ENCODE measurements around the gene PSD.

PSD gene

DNA sequence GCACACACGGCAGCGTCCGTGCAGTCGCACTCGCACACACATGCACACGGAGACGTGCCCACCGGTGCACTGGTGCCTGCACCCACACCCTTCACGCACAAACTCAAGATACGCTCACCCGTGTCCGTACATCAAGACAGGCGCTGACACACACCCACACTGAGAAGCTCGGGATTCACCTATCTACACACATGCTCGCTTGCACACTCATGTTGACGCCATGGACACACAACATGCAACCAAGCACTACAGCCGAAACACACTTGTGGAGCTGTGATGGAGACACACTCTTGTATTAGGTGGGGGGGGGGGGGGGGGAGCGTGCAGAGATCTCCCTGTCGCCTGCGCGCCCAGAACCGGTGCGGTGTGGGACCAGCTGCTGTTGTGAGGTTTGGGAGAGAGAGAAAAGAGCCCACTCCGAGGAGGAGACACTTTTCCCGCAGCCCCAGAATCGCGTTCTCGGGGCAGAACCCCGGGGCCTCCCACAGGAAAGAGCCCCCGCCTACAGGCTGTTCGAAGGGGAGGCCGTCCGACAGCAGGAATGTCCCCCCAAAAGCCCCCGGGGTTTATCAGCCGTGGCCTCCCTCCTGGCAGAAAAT is 23.7 kb downstream of the PSD start:
- Histone ChIP-seq H3K4me1 (ENCODE audit: control insufficient read depth in 5 of 5, insufficient read depth in 5 of 5, low read length in 5 of 5) (peaks cover 3 to 45% (median 38%) of the 10 kb centered on the region in 5 donors), H3K36me3 (ENCODE audit: control insufficient read depth in 5 of 5, insufficient read depth in 5 of 5, low read length in 5 of 5) (peaks cover 0 to 22% (median 18%) of the 10 kb centered on the region in 5 donors), H3K4me3 (ENCODE audit: low read depth in 1 of 5, low read length in 5 of 5) (peak overlapping the region; percentile 77 to 99 (median 95)), H3K27ac (ENCODE audit: low read depth, low read length) (peak overlapping the region; percentile 96), H3K27me3 (ENCODE audit: control insufficient read depth in 5 of 5, insufficient read depth in 4 of 5, low read length in 5 of 5) (no peaks in the 10 kb centered on the region), H3K9ac (ENCODE audit: low read length in 5 of 5) (peak overlapping the region; percentile 30 to 99 (median 90)), H3K9me3 (ENCODE audit: control insufficient read depth in 5 of 5, low read length in 5 of 5) (no peaks in the 10 kb centered on the region)

DNA sequence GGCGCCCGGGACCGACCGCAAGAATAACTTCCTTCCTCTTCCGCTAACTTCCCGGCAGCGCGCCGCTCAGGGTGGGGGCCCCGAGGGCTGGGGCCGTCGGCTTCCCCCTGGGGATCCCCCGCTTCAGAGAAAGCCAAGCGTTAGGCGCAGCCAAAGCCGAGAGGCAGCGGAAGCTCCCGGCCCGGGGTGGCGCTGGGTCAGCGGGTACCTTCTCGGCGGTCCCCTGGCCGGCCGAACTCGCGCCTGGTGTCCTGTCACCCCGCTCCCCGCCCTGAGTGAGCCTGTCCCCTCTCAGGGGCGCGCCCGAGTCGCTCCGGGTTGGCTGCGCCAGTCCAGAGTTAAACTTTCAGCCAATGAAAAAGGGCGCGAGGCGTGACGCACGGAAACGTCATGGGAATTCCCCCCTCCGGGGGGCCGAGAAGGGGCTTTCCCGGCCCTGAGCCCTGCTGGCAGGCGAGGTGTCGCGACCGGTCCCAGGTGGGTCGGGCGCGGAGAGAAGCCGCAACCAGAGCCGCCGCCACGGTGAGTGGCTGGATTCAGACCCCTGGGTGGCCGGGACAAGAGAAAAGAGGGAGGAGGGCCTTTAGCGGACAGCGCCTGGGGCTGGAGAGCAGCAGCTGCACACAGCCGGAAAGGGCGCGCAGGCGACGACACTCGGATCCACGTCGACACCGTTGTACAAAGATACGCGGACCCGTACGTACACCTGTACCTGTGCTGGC is 24.3 kb downstream of the PSD start:
- peaks cover 0 to 20% (median 18%) of the 10 kb centered on the region in 5 donors for H3K36me3 ChIP-seq (ENCODE audit: control insufficient read depth in 5 of 5, insufficient read depth in 5 of 5, low read length in 5 of 5)
- H3K4me1 ChIP-seq (ENCODE audit: control insufficient read depth in 5 of 5, insufficient read depth in 5 of 5, low read length in 5 of 5) = peaks cover 1 to 39% (median 32%) of the 10 kb centered on the region in 5 donors
- H3K27ac ChIP-seq (ENCODE audit: low read depth, low read length) = peak overlapping the region; percentile 96
- H3K27me3 ChIP-seq (ENCODE audit: control insufficient read depth in 5 of 5, insufficient read depth in 4 of 5, low read length in 5 of 5) = no peaks in the 10 kb centered on the region
- H3K9me3 ChIP-seq (ENCODE audit: control insufficient read depth in 5 of 5, low read length in 5 of 5) = no peaks in the 10 kb centered on the region
- peak overlapping the region; percentile 77 to 99 (median 95) for H3K4me3 ChIP-seq (ENCODE audit: low read depth in 1 of 5, low read length in 5 of 5)
- H3K9ac ChIP-seq (ENCODE audit: low read length in 5 of 5) = peak overlapping the region; percentile 56 to 99 (median 90)

DNA sequence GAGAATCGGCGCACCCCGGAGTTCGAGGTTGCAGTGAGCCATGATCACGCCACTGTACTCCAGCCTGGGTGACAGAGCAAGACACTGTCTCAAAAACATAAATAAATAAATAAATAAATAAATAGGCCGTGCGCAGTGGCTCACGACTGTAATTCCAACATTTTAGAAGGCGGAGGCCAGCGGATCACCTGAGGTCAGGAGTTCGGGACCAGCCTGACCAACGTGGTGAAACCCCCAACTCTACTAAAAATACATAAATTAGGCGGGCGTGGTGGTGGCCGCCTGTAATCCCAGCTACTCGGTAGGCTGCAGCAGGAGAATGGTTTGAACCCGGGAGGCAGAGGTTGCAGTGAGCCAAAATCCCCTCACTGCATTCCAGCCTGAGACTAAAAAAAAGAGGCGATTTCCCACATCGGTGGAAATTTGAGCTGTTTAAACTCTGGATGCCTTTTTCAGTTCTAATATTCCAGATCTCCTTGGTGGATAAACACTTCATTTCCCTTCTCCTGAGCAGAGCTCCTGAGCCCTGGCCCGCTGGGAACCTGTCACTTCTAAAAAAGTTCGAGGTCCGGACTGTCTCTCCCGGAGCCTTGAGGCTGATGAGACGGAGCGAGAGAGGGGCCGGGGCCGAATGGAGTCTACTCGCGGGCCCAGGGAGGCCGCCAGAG is 25.0 kb downstream of the PSD start:
- Histone ChIP-seq H3K36me3 (ENCODE audit: control insufficient read depth in 5 of 5, insufficient read depth in 5 of 5, low read length in 5 of 5) (peaks cover 0 to 19% (median 18%) of the 10 kb centered on the region in 5 donors), H3K9ac (ENCODE audit: low read length in 5 of 5) (peak overlapping the region; percentile 48 to 99 (median 90)), H3K27me3 (ENCODE audit: control insufficient read depth in 5 of 5, insufficient read depth in 4 of 5, low read length in 5 of 5) (no peaks in the 10 kb centered on the region), H3K4me1 (ENCODE audit: control insufficient read depth in 5 of 5, insufficient read depth in 5 of 5, low read length in 5 of 5) (peaks cover 0 to 32% (median 28%) of the 10 kb centered on the region in 5 donors), H3K4me3 (ENCODE audit: low read depth in 1 of 5, low read length in 5 of 5) (peak overlapping the region; percentile 64 to 99 (median 72)), H3K9me3 (ENCODE audit: control insufficient read depth in 5 of 5, low read length in 5 of 5) (no peaks in the 10 kb centered on the region), H3K27ac (ENCODE audit: low read depth, low read length) (peak overlapping the region; percentile 96)

DNA sequence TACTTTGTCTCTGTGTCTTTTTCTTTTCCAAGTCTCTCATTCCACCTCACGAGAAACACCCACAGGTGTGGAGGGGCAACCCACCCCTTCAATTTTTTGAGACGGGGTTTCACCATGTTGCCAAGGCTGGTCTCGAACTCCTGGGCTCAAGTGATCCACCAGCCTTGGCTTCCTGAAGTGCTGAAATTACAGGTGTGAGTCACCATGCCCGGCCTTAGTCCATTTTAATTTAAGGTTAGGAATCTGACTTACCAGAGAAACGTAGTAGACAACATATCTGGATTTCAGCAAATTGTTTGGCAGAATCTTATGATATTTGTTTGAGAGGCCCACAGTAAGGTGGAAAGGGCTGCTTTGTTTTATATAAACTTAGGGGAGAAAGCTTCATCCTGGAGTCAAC is 26.3 kb downstream of the PSD start:
- Histone ChIP-seq H3K9me3 (ENCODE audit: control insufficient read depth in 5 of 5, low read length in 5 of 5) (no peaks in the 10 kb centered on the region), H3K4me1 (ENCODE audit: control insufficient read depth in 5 of 5, insufficient read depth in 5 of 5, low read length in 5 of 5) (peaks cover 0 to 29% (median 25%) of the 10 kb centered on the region in 5 donors), H3K27me3 (ENCODE audit: control insufficient read depth in 5 of 5, insufficient read depth in 4 of 5, low read length in 5 of 5) (no peaks in the 10 kb centered on the region), H3K4me3 (ENCODE audit: low read depth in 1 of 5, low read length in 5 of 5) (no peak overlapping the region), H3K9ac (ENCODE audit: low read length in 5 of 5) (no peak overlapping the region), H3K27ac (ENCODE audit: low read depth, low read length) (no peak overlapping the region), H3K36me3 (ENCODE audit: control insufficient read depth in 5 of 5, insufficient read depth in 5 of 5, low read length in 5 of 5) (peaks cover 0 to 6% (median 6%) of the 10 kb centered on the region in 5 donors)

DNA sequence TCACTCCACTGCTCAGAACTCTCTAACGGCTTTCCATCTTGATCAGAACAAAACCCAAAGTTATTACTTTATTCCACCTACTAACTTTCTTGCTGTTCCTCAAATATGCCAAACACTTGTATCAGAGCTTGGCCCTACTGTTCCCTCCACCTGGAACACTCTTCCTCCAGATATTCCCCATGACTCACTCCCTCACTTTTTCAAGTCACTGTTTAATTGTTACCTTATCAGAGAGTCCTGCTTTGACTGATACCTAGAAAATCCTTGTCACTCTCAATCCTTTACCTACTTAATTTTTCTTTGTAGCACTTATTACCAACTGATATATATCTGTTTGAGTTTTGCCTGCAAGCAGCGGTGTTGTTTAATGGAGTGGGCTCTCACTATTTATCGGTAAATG is 28.7 kb downstream of the PSD start:
- Histone ChIP-seq H3K9me3 (ENCODE audit: control insufficient read depth in 5 of 5, low read length in 5 of 5) (no peaks in the 10 kb centered on the region), H3K4me1 (ENCODE audit: control insufficient read depth in 5 of 5, insufficient read depth in 5 of 5, low read length in 5 of 5) (peaks cover 5 to 24% (median 21%) of the 10 kb centered on the region in 5 donors), H3K27me3 (ENCODE audit: control insufficient read depth in 5 of 5, insufficient read depth in 4 of 5, low read length in 5 of 5) (no peaks in the 10 kb centered on the region), H3K27ac (ENCODE audit: low read depth, low read length) (no peak overlapping the region), H3K4me3 (ENCODE audit: low read depth in 1 of 5, low read length in 5 of 5) (no peak overlapping the region), H3K36me3 (ENCODE audit: control insufficient read depth in 5 of 5, insufficient read depth in 5 of 5, low read length in 5 of 5) (no peaks in the 10 kb centered on the region), H3K9ac (ENCODE audit: low read length in 5 of 5) (no peak overlapping the region)

DNA sequence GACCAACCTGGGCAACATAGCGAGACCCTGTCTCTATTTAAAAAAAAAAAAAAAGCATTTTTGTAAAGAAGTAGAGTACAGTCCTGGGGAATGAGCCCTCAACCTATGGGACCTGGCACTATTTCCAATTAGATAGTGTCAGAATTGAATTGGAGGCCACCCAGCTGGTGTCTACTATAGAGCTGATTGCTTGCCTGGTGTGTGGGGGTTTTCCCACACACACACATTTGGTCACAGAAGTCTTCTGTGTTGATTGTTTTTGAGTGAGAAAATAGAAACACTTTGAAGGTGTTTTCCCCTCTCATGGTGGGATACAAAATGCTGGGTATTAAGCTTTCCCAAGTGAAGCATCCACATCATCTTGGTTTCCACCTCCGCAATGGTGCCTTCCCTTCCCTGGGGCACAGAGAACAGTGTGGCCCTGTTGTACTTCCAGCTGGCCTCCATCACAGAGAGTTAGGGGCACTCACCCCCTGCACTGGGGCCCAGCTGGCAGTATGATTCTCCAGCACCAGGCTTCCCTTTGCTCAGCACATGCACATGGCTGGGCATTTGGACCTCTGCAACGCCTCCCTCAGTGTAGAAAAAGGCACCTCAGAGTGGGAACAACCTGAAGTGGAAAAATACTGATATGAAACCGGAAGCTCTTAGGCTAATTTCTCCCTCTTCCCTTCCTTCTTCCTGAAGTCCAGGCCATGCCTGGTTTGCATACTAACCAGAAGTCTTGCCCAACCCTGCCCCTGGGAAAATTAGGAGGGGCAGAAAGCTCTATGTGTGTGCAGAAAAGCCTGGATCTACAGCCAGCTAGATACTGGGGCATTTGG is 33.8 kb downstream of the PSD start:
- Histone ChIP-seq H3K9me3 (ENCODE audit: control insufficient read depth in 5 of 5, low read length in 5 of 5) (no peaks in the 10 kb centered on the region), H3K27me3 (ENCODE audit: control insufficient read depth in 5 of 5, insufficient read depth in 4 of 5, low read length in 5 of 5) (no peaks in the 10 kb centered on the region), H3K4me3 (ENCODE audit: low read depth in 1 of 5, low read length in 5 of 5) (no peak overlapping the region), H3K9ac (ENCODE audit: low read length in 5 of 5) (peak overlapping the region in 1 of 5 donors; percentile 17), H3K4me1 (ENCODE audit: control insufficient read depth in 5 of 5, insufficient read depth in 5 of 5, low read length in 5 of 5) (peaks cover 5 to 16% (median 13%) of the 10 kb centered on the region in 5 donors), H3K36me3 (ENCODE audit: control insufficient read depth in 5 of 5, insufficient read depth in 5 of 5, low read length in 5 of 5) (peaks cover 0 to 33% (median 31%) of the 10 kb centered on the region in 5 donors), H3K27ac (ENCODE audit: low read depth, low read length) (peak overlapping the region; percentile 65)

DNA sequence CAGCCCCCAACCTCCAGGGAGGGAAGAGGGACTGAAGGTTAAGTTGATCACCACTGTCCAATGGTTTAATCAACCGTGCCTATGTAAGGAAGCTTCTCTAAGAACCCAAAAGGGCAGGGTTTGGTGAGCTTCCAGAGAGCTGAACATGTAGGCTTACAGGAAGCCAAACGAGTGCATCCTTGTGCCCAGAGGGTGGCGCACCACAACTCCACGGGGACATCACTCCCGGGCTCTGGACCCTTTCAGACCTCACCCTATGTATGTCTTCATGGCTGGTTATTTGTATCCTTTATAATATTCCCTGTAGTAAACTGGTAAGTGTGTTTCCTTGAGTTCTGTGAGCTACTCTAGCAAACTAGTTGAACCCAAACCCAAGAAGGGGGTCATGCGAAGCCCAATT is 34.5 kb downstream of the PSD start:
- no peak overlapping the region for H3K9ac ChIP-seq (ENCODE audit: low read length in 5 of 5)
- H3K27me3 ChIP-seq (ENCODE audit: control insufficient read depth in 5 of 5, insufficient read depth in 4 of 5, low read length in 5 of 5) = no peaks in the 10 kb centered on the region

DNA sequence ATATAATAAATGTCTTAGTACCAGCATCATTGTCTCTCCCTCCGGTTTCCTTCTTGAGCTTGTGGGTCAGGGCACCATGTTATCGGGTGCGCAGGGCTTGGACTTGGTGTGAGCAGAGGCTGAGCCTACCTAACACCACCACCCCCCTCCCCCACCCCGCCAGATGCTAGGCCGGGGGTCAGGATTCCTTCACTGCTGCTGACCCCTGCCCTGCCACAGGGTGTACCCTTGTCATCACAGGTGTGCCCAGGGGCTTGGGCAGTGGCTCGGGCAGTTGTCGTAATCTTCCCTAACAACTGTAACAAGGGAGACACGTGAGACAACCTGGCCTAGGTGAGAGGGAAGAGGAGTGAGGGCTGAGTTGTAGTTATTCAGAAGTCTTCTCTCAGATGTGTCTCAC is 35.7 kb downstream of the PSD start:
- Histone ChIP-seq H3K4me3 (ENCODE audit: low read depth in 1 of 5, low read length in 5 of 5) (no peak overlapping the region), H3K9ac (ENCODE audit: low read length in 5 of 5) (no peak overlapping the region), H3K9me3 (ENCODE audit: control insufficient read depth in 5 of 5, low read length in 5 of 5) (no peaks in the 10 kb centered on the region), H3K4me1 (ENCODE audit: control insufficient read depth in 5 of 5, insufficient read depth in 5 of 5, low read length in 5 of 5) (peaks cover 5 to 16% (median 13%) of the 10 kb centered on the region in 5 donors), H3K27ac (ENCODE audit: low read depth, low read length) (no peak overlapping the region), H3K27me3 (ENCODE audit: control insufficient read depth in 5 of 5, insufficient read depth in 4 of 5, low read length in 5 of 5) (no peaks in the 10 kb centered on the region), H3K36me3 (ENCODE audit: control insufficient read depth in 5 of 5, insufficient read depth in 5 of 5, low read length in 5 of 5) (peaks cover 0 to 50% (median 48%) of the 10 kb centered on the region in 5 donors)

More for the DNA sequence above, 34.5 kb downstream of the PSD start:
- Histone ChIP-seq H3K4me1 (ENCODE audit: control insufficient read depth in 5 of 5, insufficient read depth in 5 of 5, low read length in 5 of 5) (peaks cover 5 to 16% (median 13%) of the 10 kb centered on the region in 5 donors), H3K27ac (ENCODE audit: low read depth, low read length) (peak overlapping the region; percentile 3), H3K4me3 (ENCODE audit: low read depth in 1 of 5, low read length in 5 of 5) (no peak overlapping the region), H3K9me3 (ENCODE audit: control insufficient read depth in 5 of 5, low read length in 5 of 5) (no peaks in the 10 kb centered on the region), H3K36me3 (ENCODE audit: control insufficient read depth in 5 of 5, insufficient read depth in 5 of 5, low read length in 5 of 5) (peaks cover 0 to 40% (median 39%) of the 10 kb centered on the region in 5 donors)

DNA sequence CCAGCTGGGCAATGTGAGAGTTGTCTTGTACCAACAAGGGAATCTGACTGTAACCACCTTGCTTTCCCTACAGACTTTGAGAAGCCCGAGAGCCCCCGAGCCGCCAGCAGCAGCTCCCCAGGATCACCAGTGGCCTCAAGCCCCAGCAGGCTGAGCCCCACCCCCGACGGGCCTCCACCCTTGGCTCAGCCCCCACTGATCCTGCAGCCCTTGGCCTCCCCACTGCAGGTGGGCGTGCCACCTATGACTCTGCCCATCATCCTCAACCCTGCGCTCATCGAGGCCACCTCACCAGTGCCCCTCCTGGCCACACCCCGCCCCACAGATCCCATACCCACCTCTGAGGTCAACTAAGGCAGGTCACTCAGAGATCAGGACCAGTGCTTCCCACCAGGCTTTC is 36.6 kb downstream of the PSD start:
- H3K9ac ChIP-seq (ENCODE audit: low read length in 5 of 5) = no peak overlapping the region
- H3K27ac ChIP-seq (ENCODE audit: low read depth, low read length) = no peak overlapping the region
- H3K4me3 ChIP-seq (ENCODE audit: low read depth in 1 of 5, low read length in 5 of 5) = no peak overlapping the region
- H3K36me3 ChIP-seq (ENCODE audit: control insufficient read depth in 5 of 5, insufficient read depth in 5 of 5, low read length in 5 of 5) = peaks cover 0 to 55% (median 49%) of the 10 kb centered on the region in 5 donors
- no peaks in the 10 kb centered on the region for H3K27me3 ChIP-seq (ENCODE audit: control insufficient read depth in 5 of 5, insufficient read depth in 4 of 5, low read length in 5 of 5)
- no peaks in the 10 kb centered on the region for H3K9me3 ChIP-seq (ENCODE audit: control insufficient read depth in 5 of 5, low read length in 5 of 5)
- H3K4me1 ChIP-seq (ENCODE audit: control insufficient read depth in 5 of 5, insufficient read depth in 5 of 5, low read length in 5 of 5) = peaks cover 5 to 16% (median 13%) of the 10 kb centered on the region in 5 donors
